GM21423 (cell line): ENCODE results near the gene LTBP3.
"Not testable (repeated sequence)": the region's sequence is repeated elsewhere in the genome, so short reads cannot be mapped to it uniquely, and the experiment has no call there.

Experiments used
- ATAC-seq: cut with Tn5 transposase; IDR thresholded peaks from one replicate; pipeline ENCODE4 v1.9.1; 2021; ENCODE audit warnings: mild to moderate bottlenecking, moderate library complexity; ENCODE audit not compliant: unreplicated experiment

Gene LTBP3

GRCh38 chr11:65538232-65538914 is 19.8 kb downstream of the LTBP3 start:
- ATAC-seq, result no peak

- no peak for ATAC-seq
These were observed 20.4 kb downstream of the LTBP3 start for GRCh38 chr11:65537620-65538231.

- ATAC-seq, result no peak
These were observed 20.9 kb downstream of the LTBP3 start for GRCh38 chr11:65537296-65537597.

GRCh38 chr11:65536412-65537295 is 21.5 kb downstream of the LTBP3 start:
- ATAC-seq, result no peak

GRCh38 chr11:65535102-65535501 is 23.1 kb downstream of the LTBP3 start:
- ATAC-seq, result no peak

GRCh38 chr11:65532388-65533064 is 25.6 kb downstream of the LTBP3 start:
- no peak for ATAC-seq

- ATAC-seq, result no peak
These were observed 28.0 kb downstream of the LTBP3 start for GRCh38 chr11:65530157-65530496.

GRCh38 chr11:65529475-65530156 is 28.5 kb downstream of the LTBP3 start:
- no peak for ATAC-seq

GRCh38 chr11:65528819-65529350 is 29.3 kb downstream of the LTBP3 start:
- ATAC-seq, result no peak

GRCh38 chr11:65526744-65527143 is 31.4 kb downstream of the LTBP3 start:
- ATAC-seq, result no peak

- no peak for ATAC-seq
These were observed 32.3 kb downstream of the LTBP3 start for GRCh38 chr11:65525546-65526480.

- ATAC-seq, result peak; percentile 57
These were observed 33.2 kb downstream of the LTBP3 start, which contains the start of gene SCYL1 for GRCh38 chr11:65524741-65525545. SCYL1 (plus strand) TSS chr11:65525083; CDS start chr11:65525154, 71 bp downstream.

GRCh38 chr11:65524014-65524740 is 34.0 kb downstream of the LTBP3 start:
- ATAC-seq, result no peak

GRCh38 chr11:65523631-65523968 is 34.6 kb downstream of the LTBP3 start:
- not testable (repeated sequence) for ATAC-seq

- not testable (repeated sequence) for ATAC-seq
These were observed 35.2 kb downstream of the LTBP3 start for GRCh38 chr11:65522718-65523630.

- ATAC-seq, result not testable (repeated sequence)
These were observed 36.2 kb downstream of the LTBP3 start for GRCh38 chr11:65521777-65522521.
